Measurements from ENCODE around the gene EXOC4.

DNA sequence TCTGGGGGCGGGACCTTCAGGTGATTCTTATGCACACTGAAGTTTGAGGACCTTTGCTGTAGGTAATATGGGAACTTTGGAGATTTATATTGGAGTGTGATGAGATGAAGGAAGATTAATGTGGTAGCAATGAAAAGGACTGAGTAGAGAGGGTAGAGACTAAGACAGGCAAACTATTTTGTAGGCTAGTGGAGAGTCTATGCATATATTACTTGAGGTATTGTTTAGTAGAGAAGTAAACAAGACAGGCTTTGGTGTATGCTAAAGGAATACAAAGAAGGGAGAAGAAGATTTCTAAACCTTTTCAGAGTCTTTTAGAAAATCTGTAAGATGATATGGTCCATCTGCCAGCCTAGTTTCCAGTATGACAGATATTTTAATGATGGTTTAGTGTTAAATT is 129.1 kb downstream of the EXOC4 start:
- TF ChIP-seq SUZ12 (IDR thresholded peaks at IDR 0.05; ENCODE audit: extremely low read depth, insufficient read depth, insufficient read length) (no peak), YY1 (IDR thresholded peaks at IDR 0.05; ENCODE audit: insufficient read depth, insufficient read length) (no peak)

All from NT2/D1 (cell line).